Mesothelial cell of epicardium (in vitro differentiated cells): ENCODE measurements around the gene MAFB. TPM values are rescaled to one million over a fixed set of nuclear protein-coding genes. Genes with fewer than 3 reads are reported as not detected.

Source experiments
- DNase-seq, 2 experiments: peaks; one replicate each; pipeline ENCODE4 v3.0.0; 2021; ENCODE audit warnings: low spot score in 2 of 2; ENCODE audit not compliant: unreplicated experiment in 2 of 2
- H3K27ac Mint-ChIP-seq: 2 replicates; pipeline ENCODE4 v1.8.0; 2021; ENCODE audit warnings: mixed read lengths
- H3K27me3 Mint-ChIP-seq: 2 replicates; pipeline ENCODE4 v1.8.0; 2021; ENCODE audit warnings: low read depth, mixed read lengths
- H3K36me3 Mint-ChIP-seq: 2 replicates; pipeline ENCODE4 v1.8.0; 2021; ENCODE audit warnings: mixed read lengths
- H3K4me1 Mint-ChIP-seq: 2 replicates; pipeline ENCODE4 v1.8.0; 2021; ENCODE audit warnings: mixed read lengths
- H3K4me3 Mint-ChIP-seq: 2 replicates; pipeline ENCODE4 v1.8.0; 2021; ENCODE audit warnings: mild to moderate bottlenecking, moderate library complexity, mixed read lengths
- H3K9me3 Mint-ChIP-seq: 2 replicates; pipeline ENCODE4 v1.8.0; 2021; ENCODE audit warnings: mixed read lengths
- total RNA-seq: library from RNA; stranded (reverse); gene quantifications from 3 replicates; pipeline ENCODE4 v1.2.1, GENCODE V29; 2021
- TF ChIP-seq, protein P1 (sequence below): fragments of 200-600 bp; sonication (generic); IDR thresholded peaks from one replicate; pipeline ENCODE4 v1.5.0; 2021; ENCODE audit warnings: antibody characterized with exemption; ENCODE audit not compliant: unreplicated experiment

The MAFB gene
- total RNA-seq, 1 donor from 2014 or later, result 11.1 TPM

DNA sequence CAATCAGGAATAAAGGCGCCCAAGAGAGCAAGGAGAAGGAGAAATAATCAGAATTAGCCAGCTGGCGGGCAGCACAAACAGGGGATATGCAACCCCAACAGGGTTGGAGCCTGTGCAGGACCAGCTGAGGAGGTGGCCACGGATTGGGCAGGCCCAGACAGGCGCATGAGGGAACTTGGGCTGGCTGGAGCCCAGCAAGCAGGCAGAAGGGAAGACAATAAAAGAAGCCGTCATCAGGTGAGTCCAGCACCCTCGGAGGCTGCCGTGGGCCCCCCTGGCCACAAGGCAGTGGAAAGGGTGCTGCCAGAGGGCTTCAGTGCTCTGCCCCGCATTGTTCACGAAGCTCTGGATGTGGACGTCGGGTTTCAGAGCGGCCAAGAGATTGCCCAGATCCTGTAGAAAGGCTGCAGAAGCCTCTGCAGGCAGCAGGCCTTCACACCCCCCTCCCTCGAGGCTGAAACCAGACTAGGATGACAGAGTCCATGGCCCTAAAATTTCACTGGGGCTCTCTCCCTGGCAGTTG lies 28.4 kb upstream of the MAFB start:
- no peak overlapping the region for H3K27ac Mint-ChIP-seq
- no peaks in the 10 kb centered on the region for H3K4me1 Mint-ChIP-seq
- no peaks in the 10 kb centered on the region for H3K9me3 Mint-ChIP-seq
- no peaks in the 10 kb centered on the region for H3K36me3 Mint-ChIP-seq
- TF ChIP-seq, protein P1, sequence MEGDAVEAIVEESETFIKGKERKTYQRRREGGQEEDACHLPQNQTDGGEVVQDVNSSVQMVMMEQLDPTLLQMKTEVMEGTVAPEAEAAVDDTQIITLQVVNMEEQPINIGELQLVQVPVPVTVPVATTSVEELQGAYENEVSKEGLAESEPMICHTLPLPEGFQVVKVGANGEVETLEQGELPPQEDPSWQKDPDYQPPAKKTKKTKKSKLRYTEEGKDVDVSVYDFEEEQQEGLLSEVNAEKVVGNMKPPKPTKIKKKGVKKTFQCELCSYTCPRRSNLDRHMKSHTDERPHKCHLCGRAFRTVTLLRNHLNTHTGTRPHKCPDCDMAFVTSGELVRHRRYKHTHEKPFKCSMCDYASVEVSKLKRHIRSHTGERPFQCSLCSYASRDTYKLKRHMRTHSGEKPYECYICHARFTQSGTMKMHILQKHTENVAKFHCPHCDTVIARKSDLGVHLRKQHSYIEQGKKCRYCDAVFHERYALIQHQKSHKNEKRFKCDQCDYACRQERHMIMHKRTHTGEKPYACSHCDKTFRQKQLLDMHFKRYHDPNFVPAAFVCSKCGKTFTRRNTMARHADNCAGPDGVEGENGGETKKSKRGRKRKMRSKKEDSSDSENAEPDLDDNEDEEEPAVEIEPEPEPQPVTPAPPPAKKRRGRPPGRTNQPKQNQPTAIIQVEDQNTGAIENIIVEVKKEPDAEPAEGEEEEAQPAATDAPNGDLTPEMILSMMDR, result no peak
- H3K27me3 Mint-ChIP-seq, result peaks cover 32% of the 10 kb centered on the region
- no peak overlapping the region for H3K4me3 Mint-ChIP-seq
- DNase-seq, result no peak

DNA sequence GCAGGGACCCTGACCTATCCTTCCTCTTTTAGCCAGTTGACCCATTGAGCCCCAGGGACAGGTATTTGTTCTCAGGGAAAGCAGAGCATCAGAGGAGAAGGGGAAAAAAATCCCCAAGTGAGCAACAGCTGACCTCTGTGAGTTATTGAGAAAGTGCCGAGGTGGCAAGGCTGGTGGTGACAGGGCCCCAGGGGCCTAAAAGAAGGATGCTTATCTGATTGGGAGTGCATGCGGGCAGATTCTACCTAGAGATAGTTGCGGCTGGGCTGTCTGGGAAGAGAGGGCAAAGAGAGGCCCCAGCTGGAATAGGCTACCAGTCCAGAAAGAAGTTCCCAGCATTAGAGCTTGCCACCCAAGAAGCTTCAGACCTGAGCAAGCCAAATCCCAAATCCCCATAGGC lies 26.5 kb upstream of the MAFB start:
- Mint-ChIP-seq H3K4me1 (no peaks in the 10 kb centered on the region), H3K4me3 (no peak overlapping the region), H3K27ac (no peak overlapping the region), H3K27me3 (peaks cover 27% of the 10 kb centered on the region), H3K36me3 (no peaks in the 10 kb centered on the region), H3K9me3 (no peaks in the 10 kb centered on the region)
- DNase-seq, result no peak
- TF ChIP-seq, protein P1, result no peak

DNA sequence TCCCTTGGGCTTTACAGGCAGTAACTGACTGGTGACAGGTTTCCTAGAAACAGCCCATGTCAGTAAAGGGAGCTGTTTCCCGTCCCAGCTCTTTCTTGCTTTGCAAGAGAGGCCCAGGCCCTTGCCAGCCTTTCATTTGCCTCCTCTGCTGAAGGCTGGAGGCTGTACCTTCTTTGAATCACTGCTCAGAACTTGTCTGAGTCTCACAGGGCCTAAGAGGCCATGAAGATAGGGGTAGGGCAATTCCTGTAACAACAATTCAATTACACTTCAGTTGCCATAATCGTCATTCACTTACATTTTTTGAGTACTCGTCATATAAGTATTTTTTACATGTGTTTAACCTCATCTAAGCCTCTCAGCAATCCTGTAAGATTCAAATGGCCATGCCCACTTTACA lies 25.9 kb upstream of the MAFB start:
- TF ChIP-seq, protein P1, result no peak
- no peak for DNase-seq
- H3K4me3 Mint-ChIP-seq, result no peak overlapping the region
- no peaks in the 10 kb centered on the region for H3K36me3 Mint-ChIP-seq
- H3K9me3 Mint-ChIP-seq, result no peaks in the 10 kb centered on the region
- H3K27me3 Mint-ChIP-seq, result peaks cover 26% of the 10 kb centered on the region
- no peaks in the 10 kb centered on the region for H3K4me1 Mint-ChIP-seq
- no peak overlapping the region for H3K27ac Mint-ChIP-seq

DNA sequence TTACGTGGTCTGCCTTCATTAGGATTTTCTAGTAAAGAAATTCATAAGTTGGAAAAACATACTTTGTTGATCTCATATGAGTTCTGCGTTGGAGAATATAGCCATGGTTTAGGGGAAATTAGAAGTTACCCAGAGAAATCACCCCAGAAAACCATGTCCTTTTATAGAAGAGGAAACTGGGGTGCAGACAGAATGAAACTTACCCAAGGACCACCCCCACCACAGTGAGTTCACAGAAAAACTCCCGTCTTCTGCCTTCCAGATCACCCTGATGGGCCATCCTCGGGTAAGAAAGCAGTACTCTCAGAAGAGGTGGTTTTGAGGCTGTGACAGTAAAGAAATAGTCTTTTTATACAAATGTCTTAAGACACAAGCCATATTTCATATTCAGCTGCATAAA lies 25.1 kb upstream of the MAFB start:
- H3K36me3 Mint-ChIP-seq, result no peaks in the 10 kb centered on the region
- peaks cover 25% of the 10 kb centered on the region for H3K27me3 Mint-ChIP-seq
- no peaks in the 10 kb centered on the region for H3K9me3 Mint-ChIP-seq
- H3K4me1 Mint-ChIP-seq, result no peaks in the 10 kb centered on the region
- TF ChIP-seq, protein P1, result no peak
- H3K4me3 Mint-ChIP-seq, result no peak overlapping the region
- DNase-seq, result no peak
- no peak overlapping the region for H3K27ac Mint-ChIP-seq

DNA sequence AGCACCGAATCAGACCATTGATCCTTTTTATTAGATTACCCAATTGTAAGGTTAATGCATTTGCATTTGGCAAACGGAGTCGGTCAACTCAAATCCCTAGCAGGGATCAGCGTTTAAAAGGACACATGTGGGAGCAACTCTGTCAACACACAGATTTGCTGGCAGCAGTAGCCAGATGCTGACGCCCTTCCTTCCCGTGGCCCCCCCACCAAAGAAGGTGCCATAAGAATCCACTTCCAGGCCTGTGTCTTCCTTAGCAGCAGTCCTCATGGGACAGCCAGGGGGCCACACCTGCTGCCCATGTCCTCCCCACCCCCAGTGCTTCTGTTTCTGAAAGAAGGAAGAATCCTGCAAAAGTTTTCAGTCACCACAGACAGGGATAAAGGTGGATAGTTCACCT lies 24.5 kb upstream of the MAFB start:
- Mint-ChIP-seq H3K9me3 (no peaks in the 10 kb centered on the region), H3K4me1 (no peaks in the 10 kb centered on the region), H3K27me3 (peaks cover 27% of the 10 kb centered on the region), H3K4me3 (no peak overlapping the region), H3K36me3 (no peaks in the 10 kb centered on the region), H3K27ac (no peak overlapping the region)
- DNase-seq, result no peak
- TF ChIP-seq, protein P1, result no peak

DNA sequence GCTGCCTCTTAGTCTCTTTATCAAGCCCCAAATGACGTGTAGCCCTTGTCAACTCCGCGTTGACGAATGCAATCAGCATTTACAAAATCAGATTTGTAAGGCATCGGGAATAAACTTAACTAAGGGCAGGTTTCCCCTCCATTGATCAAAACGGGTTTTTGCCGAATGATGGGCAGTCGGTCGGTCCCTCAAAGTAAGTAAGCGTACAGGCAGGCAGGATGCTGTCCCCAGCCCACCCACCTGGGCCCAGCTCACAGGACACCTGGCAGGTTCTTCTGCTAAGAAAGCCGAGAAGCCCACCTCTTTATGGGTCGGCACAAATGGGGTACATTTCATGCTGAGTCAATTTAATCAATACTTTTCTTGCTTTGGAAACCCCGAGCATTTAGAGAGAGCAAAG lies 22.0 kb upstream of the MAFB start:
- TF ChIP-seq, protein P1, result no peak
- Mint-ChIP-seq H3K4me1 (peaks cover 7% of the 10 kb centered on the region), H3K27me3 (peaks cover 22% of the 10 kb centered on the region), H3K9me3 (no peaks in the 10 kb centered on the region), H3K27ac (no peak overlapping the region), H3K4me3 (no peak overlapping the region), H3K36me3 (no peaks in the 10 kb centered on the region)
- no peak for DNase-seq
